ENCODE measurements around the gene PTPN2. TPM values are rescaled to one million over a fixed set of nuclear protein-coding genes. Genes with fewer than 3 reads are reported as not detected.

PTPN2 gene
- total and polyA plus RNA-seq, 12 donors, result 13.1 to 60.4 (median 31.2) TPM

- DNase-seq, result peak in 1 of 7 donors; percentile 82
- no peaks in the 10 kb centered on the region for H3K27me3 ChIP-seq
- H3K4me1 ChIP-seq (replicated peaks in 1 of 2), result peaks cover 5 to 37% of the 10 kb centered on the region in 2 donors
- TF ChIP-seq, protein P1, sequence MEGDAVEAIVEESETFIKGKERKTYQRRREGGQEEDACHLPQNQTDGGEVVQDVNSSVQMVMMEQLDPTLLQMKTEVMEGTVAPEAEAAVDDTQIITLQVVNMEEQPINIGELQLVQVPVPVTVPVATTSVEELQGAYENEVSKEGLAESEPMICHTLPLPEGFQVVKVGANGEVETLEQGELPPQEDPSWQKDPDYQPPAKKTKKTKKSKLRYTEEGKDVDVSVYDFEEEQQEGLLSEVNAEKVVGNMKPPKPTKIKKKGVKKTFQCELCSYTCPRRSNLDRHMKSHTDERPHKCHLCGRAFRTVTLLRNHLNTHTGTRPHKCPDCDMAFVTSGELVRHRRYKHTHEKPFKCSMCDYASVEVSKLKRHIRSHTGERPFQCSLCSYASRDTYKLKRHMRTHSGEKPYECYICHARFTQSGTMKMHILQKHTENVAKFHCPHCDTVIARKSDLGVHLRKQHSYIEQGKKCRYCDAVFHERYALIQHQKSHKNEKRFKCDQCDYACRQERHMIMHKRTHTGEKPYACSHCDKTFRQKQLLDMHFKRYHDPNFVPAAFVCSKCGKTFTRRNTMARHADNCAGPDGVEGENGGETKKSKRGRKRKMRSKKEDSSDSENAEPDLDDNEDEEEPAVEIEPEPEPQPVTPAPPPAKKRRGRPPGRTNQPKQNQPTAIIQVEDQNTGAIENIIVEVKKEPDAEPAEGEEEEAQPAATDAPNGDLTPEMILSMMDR (IDR thresholded peaks at IDR 0.05), result no peak
- TF ChIP-seq POLR2A (IDR thresholded peaks at IDR 0.05), result no peak
- 13 to 21% (median 15%) methylated on average over 25 to 35 of the region's 35 CpGs for WGBS, 4 donors
- peak overlapping the region in 4 of 5 donors; percentile 97 to 100 (median 100) for H3K27ac ChIP-seq
- H3K9me3 ChIP-seq (replicated peaks in 1 of 3), result no peaks in the 10 kb centered on the region
- H3K36me3 ChIP-seq (replicated peaks in 1 of 2), result no peaks in the 10 kb centered on the region
- H3K4me3 ChIP-seq, result peak overlapping the region in 2 of 4 donors; percentile 49 to 93
- intact Hi-C loops (cut with DNase I), result no loop called here
Observed at GRCh38 chr18:12884406-12885323, 628 bp upstream of the PTPN2 start.

- H3K36me3 ChIP-seq (replicated peaks in 1 of 2), result no peaks in the 10 kb centered on the region
- H3K27ac ChIP-seq, result peak overlapping the region; percentile 97 to 100 (median 100)
- no peak for TF ChIP-seq POLR2A (IDR thresholded peaks at IDR 0.05)
- TF ChIP-seq, protein P1 (IDR thresholded peaks at IDR 0.05), result no peak
- WGBS, 4 donors, result 0 to 1% methylated on average over 34 to 38 of the region's 38 CpGs; no CpG with 5 or more reads in 2 of the 4 donors
- no peaks in the 10 kb centered on the region for H3K9me3 ChIP-seq (replicated peaks in 1 of 3)
- no peaks in the 10 kb centered on the region for H3K27me3 ChIP-seq
- H3K4me1 ChIP-seq (replicated peaks in 1 of 2), result peaks cover 5 to 41% of the 10 kb centered on the region in 2 donors
- peak overlapping the region; percentile 49 to 93 (median 68) for H3K4me3 ChIP-seq
- no peak for DNase-seq
- intact Hi-C loops (cut with DNase I), result no loop called here
Observed at GRCh38 chr18:12883372-12883683, 709 bp downstream of the PTPN2 start.

DNA sequence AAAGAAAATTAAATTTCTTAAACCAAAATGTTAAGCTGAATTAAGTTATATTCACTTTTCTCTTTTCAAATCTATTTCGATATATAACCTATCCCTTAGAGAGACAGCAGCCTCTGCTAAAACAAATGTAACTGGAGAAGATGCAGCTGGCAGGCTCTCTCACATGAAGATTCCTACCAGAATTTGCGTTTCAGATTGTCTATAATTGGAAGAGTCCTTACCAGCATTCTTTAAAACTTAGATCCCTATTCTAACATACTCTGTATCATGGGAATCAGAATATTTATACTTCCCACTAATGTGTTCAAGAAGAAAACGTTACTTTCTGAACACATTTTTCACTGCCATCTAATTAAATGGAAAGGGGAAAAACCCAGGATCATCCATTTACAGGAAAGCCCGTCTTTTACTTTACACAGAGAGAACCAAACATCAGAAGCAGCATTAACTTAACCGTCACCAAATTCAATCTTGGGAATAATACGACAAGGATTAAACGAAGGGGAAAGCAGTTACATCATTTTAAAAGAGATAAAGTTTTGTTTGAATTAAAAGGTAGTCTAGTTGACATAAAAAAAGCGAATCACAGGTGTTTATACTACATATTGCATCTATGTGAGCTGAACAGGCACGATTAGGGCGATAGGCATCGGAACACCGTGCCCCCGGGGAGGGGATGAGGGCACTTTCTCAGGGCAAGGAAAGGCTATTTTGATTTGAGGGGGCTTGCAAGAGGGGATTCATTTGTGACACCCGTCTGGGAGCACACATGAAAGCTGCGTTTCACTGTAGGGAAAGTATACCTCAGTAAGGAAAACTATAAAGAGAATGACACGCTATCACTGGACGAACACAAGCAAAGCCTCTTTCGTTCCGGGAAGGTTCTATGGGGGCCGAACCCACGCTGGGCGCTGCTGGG, 1.3 kb downstream of the PTPN2 start:
- WGBS, 4 donors, result 6 to 7% (median 7%) methylated on average over 19 to 22 of the region's 22 CpGs
- TF ChIP-seq, protein P1 (IDR thresholded peaks at IDR 0.05), result no peak
- no peak for TF ChIP-seq POLR2A (IDR thresholded peaks at IDR 0.05)
- Histone ChIP-seq H3K36me3 (replicated peaks in 1 of 2) (no peaks in the 10 kb centered on the region), H3K4me3 (peak overlapping the region; percentile 49 to 93 (median 68)), H3K27me3 (no peaks in the 10 kb centered on the region), H3K9me3 (replicated peaks in 1 of 3) (no peaks in the 10 kb centered on the region), H3K4me1 (replicated peaks in 1 of 2) (peaks cover 5 to 43% of the 10 kb centered on the region in 2 donors), H3K27ac (peak overlapping the region; percentile 97 to 100 (median 100))
- peak in 1 of 7 donors; percentile 26 for DNase-seq
- intact Hi-C loops (cut with DNase I), result no loop called here

GRCh38 chr18:12880541-12880910, 3.5 kb downstream of the PTPN2 start:
- Histone ChIP-seq H3K9me3 (replicated peaks in 1 of 3) (no peaks in the 10 kb centered on the region), H3K27me3 (no peaks in the 10 kb centered on the region), H3K36me3 (replicated peaks in 1 of 2) (no peaks in the 10 kb centered on the region), H3K4me1 (replicated peaks in 1 of 2) (peaks cover 5 to 39% of the 10 kb centered on the region in 2 donors), H3K4me3 (no peak overlapping the region), H3K27ac (peak overlapping the region in 2 of 5 donors; percentile 39 to 74)
- TF ChIP-seq, protein P1 (IDR thresholded peaks at IDR 0.05), result no peak
- no peak for TF ChIP-seq POLR2A (IDR thresholded peaks at IDR 0.05)
- intact Hi-C loops (cut with DNase I), result no loop called here
- no peak for DNase-seq
- WGBS, 4 donors, result 40 to 55% (median 44%) methylated on average over 2 of the region's 2 CpGs
